ENCODE data around the gene VIPR2.
"Not testable (repeated sequence)": the region's sequence is repeated elsewhere in the genome, so short reads cannot be mapped to it uniquely, and the experiment has no call there.

DNA sequence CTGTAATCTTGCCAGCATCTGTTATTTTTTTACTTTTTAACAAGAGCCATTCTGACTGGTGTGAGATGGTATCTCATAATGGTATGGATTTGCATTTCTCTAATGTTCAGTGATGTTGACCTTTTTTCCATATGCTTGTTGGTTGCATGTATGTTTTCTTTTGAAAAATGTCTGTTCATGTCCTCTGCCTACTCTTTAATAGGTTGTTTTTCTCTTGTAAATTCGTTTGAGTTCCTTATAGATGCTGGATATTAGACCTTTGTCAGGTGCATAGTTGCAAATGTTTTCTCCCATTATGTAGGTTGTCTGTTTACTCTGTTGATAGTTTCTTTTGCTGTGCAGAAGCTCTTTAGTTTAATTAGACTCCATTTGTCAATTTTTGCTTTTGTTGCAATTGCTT, 20.9 kb downstream of the VIPR2 start:
- TF ChIP-seq, protein P1, sequence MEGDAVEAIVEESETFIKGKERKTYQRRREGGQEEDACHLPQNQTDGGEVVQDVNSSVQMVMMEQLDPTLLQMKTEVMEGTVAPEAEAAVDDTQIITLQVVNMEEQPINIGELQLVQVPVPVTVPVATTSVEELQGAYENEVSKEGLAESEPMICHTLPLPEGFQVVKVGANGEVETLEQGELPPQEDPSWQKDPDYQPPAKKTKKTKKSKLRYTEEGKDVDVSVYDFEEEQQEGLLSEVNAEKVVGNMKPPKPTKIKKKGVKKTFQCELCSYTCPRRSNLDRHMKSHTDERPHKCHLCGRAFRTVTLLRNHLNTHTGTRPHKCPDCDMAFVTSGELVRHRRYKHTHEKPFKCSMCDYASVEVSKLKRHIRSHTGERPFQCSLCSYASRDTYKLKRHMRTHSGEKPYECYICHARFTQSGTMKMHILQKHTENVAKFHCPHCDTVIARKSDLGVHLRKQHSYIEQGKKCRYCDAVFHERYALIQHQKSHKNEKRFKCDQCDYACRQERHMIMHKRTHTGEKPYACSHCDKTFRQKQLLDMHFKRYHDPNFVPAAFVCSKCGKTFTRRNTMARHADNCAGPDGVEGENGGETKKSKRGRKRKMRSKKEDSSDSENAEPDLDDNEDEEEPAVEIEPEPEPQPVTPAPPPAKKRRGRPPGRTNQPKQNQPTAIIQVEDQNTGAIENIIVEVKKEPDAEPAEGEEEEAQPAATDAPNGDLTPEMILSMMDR (IDR thresholded peaks at IDR 0.05; ENCODE audit: low read depth, low read length, poor library complexity, severe bottlenecking): not testable (repeated sequence)
- TF ChIP-seq EZH2phosphoT487 (IDR thresholded peaks at IDR 0.05; ENCODE audit: borderline replicate concordance, low read length): not testable (repeated sequence)
